Effector memory CD4-positive, alpha-beta T cell (primary cell): ENCODE measurements around the gene RELN.

Experiments
- DNase-seq, 3 donors: peaks; one replicate each; pipeline ENCODE4 v3.0.0-alpha.2; 2020
- H3K27ac ChIP-seq: 2 replicates; pipeline ENCODE4 v1.7.0; 2013; ENCODE audit warnings: mild to moderate bottlenecking, low read length, moderate library complexity; ENCODE audit not compliant: insufficient read depth, poor library complexity, severe bottlenecking
- H3K27me3 ChIP-seq: replicated peaks from 2 replicates; pipeline ENCODE4 v1.7.0; 2013; ENCODE audit warnings: mild to moderate bottlenecking, low read length; ENCODE audit not compliant: insufficient read depth, control insufficient read depth, poor library complexity, severe bottlenecking
- H3K36me3 ChIP-seq: 2 replicates; pipeline ENCODE4 v1.7.0; 2013; ENCODE audit warnings: mild to moderate bottlenecking, low read length, moderate library complexity; ENCODE audit not compliant: control insufficient read depth, insufficient read depth
- H3K4me1 ChIP-seq: 2 replicates; pipeline ENCODE4 v1.7.0; 2013; ENCODE audit warnings: low read length, mild to moderate bottlenecking; ENCODE audit not compliant: control insufficient read depth, insufficient read depth, poor library complexity, severe bottlenecking
- H3K4me3 ChIP-seq: 2 replicates; pipeline ENCODE4 v1.7.0; 2013; ENCODE audit warnings: low read length, low read depth, mild to moderate bottlenecking; ENCODE audit not compliant: insufficient read depth, poor library complexity, severe bottlenecking
- H3K9me3 ChIP-seq: 2 replicates; pipeline ENCODE4 v1.7.0; 2013; ENCODE audit warnings: mild to moderate bottlenecking, low read length, moderate library complexity; ENCODE audit not compliant: control insufficient read depth

Gene RELN

GRCh38 chr7:103432712-103433111 lies 556.7 kb downstream of the RELN start:
- Histone ChIP-seq H3K4me1 (no peaks in the 10 kb centered on the region), H3K4me3 (no peak overlapping the region), H3K27me3 (no peaks in the 10 kb centered on the region), H3K27ac (no peak overlapping the region), H3K36me3 (no peaks in the 10 kb centered on the region), H3K9me3 (no peaks in the 10 kb centered on the region)
- DNase-seq, result no peak

GRCh38 chr7:103425177-103425576 lies 564.3 kb downstream of the RELN start:
- Histone ChIP-seq H3K36me3 (no peaks in the 10 kb centered on the region), H3K4me3 (no peak overlapping the region), H3K9me3 (no peaks in the 10 kb centered on the region), H3K4me1 (no peaks in the 10 kb centered on the region), H3K27me3 (no peaks in the 10 kb centered on the region), H3K27ac (no peak overlapping the region)
- DNase-seq, result no peak

- Histone ChIP-seq H3K4me1 (no peaks in the 10 kb centered on the region), H3K36me3 (no peaks in the 10 kb centered on the region), H3K27me3 (no peaks in the 10 kb centered on the region), H3K4me3 (no peak overlapping the region), H3K27ac (no peak overlapping the region), H3K9me3 (no peaks in the 10 kb centered on the region)
- DNase-seq, result no peak
Observed at GRCh38 chr7:103423467-103424179, 565.8 kb downstream of the RELN start.
